Forelimb muscle (tissue), 1 donor: ENCODE results near the gene WDR5. TPM values are rescaled to one million over a fixed set of nuclear protein-coding genes. Genes with fewer than 3 reads are reported as not detected.

Experiments
- DNase-seq: peaks from one replicate; pipeline ENCODE4 v3.0.0-alpha.2; 2013; ENCODE audit warnings: low read depth
- polyA plus RNA-seq: library from polyadenylated mRNA; unstranded; fragments of 120-200 nt; gene quantifications from one replicate; pipeline ENCODE4 v1.2.1, GENCODE V29; 2013; ENCODE audit not compliant: insufficient read length

The WDR5 gene
- polyA plus RNA-seq, 1 donor, result 45.9 TPM

DNA sequence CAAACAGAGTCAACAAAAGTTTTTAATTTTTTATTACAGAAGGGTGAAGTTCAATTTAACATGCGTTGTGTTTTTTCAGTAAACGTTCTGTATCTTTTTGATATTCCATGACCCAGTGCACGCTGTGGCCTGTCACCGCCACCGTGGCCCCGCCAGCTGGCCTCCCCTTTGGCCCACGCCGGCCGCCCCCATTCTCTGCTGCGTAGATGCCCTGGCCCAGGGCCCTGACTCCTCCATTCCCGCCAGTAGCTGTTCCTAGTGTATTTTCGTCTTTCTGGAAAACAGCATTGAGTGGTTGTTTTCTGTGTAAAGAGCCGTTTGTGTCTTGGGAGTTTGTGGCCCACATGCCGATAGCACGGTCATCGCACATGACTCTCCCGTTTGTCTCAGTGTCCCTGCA is 22.4 kb downstream of the WDR5 start:
- DNase-seq, result no peak

DNA sequence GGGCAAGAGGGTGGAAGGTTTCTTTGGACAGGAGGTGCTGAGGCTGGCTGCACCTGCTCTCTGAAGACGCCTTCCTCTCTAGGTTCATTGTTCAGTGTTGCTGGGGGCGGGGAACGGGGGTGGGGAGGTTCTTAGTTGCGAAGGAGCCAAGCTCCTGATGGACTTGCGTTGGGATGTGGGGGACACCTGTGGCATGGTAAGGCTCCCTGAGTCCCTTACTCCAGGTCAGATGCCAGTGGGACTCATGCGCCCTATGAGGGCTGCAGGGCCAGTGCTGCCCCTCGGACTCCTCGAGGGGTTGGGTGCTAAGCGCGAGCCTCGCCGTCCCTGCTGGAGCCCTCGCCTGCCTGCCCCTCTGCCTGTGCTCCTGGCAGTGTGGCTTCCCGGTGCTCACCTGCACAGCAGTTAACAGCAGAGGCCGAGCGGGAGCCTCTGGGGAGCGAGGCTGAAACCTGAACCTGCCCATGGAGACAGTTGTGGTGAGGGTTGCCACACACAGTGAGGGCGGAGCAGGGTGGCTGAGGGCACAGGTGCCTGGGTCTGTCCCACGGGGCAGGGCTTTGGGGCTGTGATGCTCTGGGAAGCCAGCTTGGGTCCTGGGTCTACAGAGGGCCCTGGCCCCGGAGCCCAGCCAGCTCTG is 23.0 kb downstream of the WDR5 start:
- no peak for DNase-seq

DNA sequence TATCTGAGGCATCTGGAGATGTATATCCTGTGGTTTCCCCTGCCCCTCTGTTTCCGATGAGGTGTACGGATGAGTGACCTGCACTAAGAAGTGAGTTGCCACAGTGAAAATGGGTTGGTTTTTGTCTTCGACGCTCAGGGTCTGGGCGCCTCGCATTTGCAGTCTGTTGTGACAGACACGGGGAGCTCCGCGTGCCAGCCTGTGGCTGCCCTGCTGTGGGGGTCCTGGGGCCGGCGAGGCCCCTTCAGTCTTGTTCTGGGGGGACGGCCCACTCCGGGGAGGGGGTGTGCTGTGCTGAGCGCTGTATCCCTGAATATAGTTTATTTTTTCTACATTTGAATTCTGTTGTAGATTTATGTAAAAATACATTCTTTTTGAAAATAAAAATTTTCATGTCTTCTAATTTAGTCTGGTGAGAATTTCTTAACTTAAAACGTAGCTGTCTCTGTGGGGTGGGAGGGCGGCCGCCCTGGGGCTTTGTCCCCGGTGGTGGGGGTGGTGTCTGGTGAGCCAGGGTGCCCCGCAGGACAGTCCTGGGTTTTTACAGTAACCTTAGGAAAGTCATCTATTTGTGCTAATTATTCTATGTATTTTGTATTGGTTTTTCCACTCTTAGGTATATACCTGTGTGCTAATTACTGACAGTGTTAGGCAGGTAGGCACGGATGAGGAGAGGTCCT is 23.8 kb downstream of the WDR5 start:
- no peak for DNase-seq

DNA sequence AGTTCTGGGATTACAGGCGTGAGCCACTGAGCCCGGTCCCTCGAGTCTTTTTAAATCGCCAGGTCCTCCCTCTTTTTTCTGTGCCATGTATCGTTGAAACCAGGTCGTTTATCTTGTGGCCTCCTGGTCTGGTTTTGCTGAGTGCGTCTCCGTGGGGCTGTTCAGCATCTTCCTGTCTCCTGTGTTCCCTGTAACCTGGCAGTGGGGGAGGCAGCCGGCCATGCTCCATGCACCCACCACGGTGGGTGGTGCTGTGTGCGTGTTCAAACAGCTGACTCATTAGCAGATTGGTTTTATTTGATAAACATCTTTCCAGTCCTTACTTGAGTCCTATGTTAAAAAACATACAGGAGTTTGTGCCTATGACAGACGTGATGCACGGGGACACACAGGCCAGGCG is 25.8 kb downstream of the WDR5 start:
- DNase-seq, result no peak

DNA sequence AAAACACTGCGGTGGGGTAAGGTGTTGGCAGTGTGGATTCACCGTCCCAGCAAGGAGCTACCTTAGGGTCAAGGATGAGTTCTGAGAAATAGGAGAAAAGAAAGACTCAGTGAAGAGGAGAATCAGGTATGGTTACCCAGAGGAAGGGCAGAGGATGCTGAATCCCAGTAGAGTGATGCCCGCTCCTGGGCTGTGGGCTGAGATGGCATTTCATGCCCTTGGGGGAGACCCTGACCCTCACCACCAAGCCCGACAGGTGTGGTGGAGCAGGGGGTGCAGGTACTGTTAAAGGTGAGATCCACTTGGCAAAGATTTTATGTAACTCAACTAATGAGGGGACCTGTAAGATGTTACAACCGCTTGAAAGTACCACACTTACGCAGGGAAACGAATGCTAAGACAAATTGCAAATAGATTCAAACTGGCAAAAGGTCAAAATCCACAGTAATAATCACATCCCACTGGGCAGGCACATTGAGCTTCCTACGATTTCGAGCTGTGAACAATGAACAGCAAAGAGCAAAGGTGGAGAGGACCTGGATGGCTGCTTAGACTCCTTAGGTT is 26.4 kb downstream of the WDR5 start:
- no peak for DNase-seq

DNA sequence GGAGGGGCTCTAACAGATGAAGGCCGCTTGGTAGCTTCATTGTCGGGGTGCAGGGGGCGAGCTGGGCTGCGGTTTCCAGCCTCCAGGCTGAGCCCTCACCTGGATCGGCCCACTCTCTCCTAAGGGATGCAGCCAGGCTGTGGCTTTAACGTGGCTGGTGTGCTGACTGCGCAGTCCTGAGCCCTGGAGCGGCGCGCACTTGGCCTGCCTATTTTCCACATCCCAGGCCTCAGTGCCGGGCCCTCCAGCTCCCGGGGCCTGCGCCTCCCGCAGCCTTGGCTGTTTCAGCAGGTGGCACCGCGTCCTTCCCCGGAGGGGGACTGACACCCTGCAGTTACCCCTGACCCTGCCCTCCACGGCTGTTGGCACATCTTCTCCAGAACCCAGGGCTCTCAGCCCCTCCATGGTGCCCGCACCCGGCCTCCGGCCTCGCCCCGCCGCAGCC is 27.1 kb downstream of the WDR5 start:
- no peak for DNase-seq

DNA sequence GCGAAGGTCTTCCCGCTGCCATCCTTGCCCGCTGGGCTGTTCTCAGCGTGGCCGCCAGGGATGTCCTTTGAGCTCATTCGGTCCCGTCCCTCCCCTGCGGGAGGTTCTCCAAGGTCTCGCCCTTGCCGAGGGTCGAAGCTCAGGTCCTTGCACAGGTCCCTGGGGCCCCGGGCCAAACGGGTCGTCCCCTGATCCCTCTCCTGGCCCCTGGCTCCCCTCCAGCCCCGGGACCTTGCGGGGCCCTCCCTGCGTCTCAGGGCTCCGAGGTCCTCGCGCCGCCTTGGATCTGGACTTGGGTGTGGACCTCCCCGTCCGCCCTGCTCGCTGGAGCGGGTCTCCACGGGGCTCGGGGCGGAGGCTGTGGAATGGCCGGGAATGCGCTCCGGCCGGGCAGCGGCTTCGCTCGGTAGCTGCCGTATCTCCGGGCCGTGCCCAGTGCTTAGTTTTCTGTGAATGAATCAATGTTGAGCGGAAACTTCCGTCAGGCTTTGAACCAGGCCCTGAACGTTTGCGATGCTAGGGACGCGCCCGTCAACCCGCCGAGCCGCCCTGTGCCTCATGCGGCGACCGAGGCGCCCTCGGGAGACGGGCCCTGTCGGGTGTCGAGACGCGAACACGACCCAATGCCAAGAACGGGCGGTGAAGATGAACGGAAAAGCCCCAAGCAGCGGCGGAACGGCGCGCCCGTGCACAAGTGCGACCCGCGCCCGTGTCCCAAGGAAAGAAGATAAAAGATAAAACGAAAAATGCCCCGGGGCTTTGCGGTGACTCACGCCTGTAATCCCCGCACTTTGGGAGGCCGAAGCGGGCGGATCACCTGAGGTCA is 27.7 kb downstream of the WDR5 start:
- DNase-seq, result no peak

DNA sequence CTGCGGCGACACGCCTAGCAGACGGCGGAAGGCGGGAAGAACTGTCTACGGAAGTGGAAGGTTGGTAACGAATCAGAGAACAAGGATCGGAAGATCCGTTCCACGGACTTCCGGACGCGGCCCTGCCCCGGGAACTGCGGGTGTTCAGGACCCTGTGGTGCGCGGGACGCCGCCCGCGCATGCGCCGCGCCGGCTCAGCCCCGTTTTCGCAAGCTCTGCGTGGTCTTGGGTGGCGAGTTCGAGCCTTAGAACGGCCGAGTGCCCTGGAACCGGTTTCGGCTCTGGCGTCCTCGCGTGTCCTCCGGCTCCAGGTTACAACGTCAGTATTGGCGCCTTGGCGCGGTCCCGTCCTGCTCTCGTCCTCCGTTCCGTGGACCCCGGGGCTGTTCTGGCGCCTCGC is 29.0 kb downstream of the WDR5 start:
- no peak for DNase-seq

DNA sequence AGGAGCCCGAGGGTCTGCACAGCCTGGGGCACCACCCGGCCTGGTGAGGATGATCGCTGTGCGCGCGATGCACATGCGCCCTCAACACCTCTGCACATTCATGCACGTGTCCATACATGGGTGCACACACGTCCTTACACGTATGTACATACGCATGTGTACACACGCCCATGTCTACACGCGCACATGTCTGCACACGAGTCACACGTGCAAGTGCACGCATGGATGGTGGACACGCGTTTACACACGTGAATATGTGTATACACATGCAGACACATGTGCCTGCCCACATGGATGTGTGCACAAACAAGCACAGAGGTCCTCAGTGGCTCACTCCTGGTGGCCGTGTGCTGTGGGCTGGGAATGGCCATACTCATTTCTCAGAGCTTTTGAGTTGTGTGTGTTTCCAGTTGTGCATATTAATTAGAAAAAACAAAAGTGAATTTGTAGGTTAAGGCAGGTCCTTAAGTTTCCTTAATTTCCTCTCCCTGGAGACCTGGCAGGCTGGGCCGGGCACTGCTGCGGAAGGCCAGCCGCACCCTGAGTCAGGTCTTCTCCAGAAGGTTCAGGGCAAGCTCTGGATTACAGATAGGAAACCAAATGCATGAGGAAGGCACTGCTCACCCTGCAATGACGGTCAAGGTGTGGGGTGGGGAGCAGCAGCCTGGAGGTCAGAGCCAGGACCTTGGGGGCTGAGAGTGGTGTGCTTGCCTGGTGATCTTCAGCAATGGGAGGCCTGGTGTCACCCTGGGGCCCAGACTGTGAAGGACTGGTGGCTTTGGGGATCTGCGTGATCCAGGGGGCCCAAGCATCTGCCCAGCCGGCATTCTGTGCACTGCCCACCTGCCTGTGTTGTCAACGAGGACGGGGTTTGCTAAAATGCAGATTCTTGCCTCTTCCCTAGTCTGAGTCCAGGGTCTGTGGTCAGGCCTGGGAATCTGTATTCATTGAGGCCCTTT is 29.8 kb downstream of the WDR5 start:
- no peak for DNase-seq

DNA sequence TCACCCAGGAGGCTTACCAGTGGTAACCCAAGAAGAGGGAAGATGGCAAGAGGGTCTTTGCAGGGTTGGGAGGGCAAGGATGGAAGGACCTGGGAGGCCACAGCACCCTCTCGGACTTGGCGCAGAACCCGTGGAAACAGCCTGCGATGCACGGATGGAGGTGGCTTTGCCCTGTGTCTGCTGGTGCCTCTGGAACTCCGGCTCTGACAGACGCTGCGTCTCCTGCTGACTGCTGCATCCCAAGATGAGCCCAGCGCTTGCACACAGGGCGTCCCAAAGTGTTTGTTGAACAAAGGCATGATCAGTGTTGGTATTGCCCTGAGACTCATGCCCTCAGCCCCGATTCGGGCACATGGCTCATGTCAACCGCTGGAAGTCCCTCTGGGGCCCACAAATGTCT is 30.5 kb downstream of the WDR5 start:
- DNase-seq, result no peak

DNA sequence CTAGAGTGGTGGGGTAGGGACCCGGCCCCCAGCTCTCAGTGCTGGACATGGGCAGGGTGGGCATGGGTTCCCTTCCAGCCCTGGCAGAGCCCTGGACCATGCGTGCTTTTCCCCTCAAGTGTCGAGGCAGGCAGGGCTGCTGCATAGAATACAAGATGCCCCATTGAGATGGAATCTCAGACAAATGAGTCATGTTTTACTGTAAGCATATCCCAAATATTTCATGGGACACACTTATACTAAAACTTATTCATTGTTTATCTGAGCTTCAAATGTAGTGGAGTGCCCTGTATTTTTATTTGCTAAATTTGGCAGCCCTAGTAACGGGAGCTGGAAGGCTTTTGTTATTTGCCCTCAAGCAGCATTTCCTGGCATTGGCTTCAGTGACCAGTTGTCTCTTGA is 31.6 kb downstream of the WDR5 start:
- DNase-seq, result no peak

DNA sequence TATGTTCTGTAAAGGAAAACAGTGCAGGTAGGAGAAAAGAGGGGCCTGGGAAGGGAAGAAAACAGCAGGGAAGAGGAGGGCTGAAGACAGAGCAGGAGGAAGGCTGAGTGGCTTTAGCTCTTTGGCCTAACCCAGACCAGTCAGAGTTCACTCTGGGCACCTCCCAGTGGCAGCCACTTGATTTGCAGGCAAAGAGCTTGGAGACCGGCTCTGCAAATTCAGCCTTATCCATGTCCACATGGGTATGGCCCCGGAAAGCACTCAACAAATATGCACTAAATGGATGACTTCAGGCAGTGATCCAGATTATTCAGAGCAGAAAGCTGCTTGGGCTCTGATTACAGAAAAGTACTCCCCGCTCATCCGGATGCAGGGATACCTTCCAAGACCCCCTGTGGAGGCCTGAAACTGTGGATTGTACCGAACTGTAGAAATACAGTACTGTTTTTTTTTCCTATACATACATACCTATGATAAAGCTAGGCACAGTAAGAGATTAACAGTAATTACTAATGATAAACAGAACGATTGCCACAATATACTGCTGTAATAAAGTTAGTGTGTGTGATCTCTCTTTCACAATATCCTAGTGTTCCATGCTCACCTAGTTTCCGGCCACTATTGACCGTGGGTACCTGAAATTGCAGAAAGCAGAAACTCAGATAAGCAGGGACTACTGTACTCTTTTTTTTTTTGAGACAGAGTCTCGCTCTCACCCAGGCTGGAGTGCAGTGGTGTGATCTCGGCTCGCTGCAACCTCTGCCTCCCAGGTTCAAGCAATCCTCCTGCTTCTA is 33.1 kb downstream of the WDR5 start:
- DNase-seq, result no peak

DNA sequence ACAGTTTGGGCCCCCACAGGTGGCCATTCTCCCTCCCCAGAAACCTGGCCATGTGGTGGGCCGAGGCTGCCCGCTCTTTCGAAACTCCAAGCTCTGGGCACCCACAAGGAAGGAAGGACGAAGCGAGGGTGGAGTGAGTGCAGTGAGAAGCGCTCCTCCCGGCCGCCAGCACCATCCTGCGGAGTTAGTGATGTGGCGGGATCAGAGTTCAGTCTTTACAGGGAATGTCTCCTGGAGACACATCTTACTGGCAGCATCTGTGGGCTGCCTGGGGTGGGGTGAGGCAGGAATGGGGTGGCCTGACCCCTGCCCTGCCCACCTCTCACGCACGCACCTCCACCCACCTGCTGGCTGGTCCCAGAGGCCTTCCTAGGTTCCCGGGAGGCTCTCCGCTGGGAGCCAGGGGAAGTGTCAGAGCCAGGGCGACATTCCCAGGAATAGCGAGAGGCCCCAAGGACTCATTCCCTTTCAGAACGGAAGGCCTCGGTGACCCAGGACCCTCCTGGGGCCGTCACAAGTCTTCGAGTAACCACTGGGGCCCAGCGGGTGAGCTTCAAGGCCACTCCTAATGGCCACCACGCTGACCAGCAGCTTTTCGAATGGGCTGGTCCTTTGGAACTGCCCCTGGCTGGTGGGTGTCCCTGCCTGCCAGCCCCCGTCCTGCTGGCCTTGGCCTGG is 34.0 kb downstream of the WDR5 start:
- DNase-seq, result no peak

DNA sequence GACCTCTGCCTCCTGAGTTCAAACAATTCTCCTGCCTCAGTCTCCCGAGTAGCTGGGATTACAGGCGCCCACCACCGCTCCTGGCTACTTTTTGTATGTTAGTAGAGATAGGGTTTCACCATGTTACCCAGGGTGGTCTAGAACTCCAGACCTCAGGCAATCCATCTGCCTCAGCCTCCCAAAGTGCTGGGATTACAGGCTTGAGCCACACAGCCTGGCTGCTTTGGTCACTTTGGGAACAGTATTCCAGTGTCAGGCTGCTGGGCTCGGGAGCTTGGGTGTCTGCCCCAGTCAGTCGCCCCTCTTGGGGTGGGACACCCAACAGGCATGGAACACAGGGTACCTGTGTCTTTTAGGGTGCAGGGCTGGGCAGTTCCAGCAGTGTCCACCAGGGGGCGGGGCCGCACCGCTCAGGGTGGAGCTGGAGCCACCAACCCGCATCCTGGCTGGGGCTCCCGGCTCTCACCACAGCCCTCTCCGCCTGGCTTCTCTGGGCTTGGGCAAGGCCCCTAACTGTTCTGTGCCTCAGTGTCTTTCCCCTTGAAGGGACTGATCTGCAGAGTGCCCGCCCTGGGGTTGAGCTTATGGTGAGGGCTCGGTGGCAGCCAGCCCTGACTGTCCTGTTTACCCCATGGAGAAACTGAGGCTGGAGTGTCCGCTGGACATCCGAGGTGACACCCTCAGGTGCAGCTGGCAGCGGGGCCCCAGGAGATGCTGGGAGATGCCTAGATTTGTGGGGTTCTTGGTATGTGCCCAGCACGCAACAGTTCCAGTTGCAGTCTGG is 34.8 kb downstream of the WDR5 start:
- DNase-seq, result no peak

DNA sequence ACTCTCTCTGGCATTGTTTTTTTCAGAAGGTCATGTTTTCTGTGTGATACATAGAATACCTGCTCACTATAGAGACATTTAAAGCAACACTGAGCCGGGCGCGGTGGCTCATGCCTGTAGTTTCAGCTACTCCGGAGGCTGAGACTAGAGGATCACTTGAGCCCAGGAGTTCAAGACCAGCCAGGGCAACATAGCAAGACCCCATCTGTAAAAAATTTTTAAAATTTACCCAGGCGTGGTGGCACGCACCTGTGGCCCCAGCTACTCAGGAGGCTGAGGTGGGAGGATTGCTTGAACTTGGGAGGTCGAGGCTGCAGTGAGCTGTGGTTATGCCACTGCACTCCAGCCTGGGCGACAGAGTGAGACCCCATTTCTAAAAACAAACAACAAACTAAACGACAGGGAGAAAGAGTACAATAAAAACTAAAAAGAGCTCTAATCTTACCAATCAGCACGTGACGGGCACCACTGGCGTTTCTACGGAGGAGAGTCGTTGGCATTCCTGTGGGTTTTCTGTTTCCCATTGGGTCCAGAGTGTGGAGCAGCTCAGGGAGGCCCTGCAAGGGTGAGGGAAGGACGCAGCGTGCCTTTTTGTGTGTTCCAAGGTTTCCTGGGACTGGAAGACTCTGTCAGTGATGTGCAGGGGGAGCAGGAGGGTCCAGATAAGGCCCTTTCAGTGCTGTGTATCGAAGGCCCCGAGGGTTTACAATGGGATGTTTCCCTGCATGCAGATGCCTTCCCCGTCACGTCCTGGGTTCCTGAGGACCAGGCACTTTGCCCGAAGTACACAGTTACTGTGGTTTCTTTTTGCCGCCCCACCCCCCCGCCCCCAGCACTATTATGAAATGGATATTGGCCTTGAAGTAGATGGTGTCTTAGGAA is 35.7 kb downstream of the WDR5 start:
- no peak for DNase-seq

DNA sequence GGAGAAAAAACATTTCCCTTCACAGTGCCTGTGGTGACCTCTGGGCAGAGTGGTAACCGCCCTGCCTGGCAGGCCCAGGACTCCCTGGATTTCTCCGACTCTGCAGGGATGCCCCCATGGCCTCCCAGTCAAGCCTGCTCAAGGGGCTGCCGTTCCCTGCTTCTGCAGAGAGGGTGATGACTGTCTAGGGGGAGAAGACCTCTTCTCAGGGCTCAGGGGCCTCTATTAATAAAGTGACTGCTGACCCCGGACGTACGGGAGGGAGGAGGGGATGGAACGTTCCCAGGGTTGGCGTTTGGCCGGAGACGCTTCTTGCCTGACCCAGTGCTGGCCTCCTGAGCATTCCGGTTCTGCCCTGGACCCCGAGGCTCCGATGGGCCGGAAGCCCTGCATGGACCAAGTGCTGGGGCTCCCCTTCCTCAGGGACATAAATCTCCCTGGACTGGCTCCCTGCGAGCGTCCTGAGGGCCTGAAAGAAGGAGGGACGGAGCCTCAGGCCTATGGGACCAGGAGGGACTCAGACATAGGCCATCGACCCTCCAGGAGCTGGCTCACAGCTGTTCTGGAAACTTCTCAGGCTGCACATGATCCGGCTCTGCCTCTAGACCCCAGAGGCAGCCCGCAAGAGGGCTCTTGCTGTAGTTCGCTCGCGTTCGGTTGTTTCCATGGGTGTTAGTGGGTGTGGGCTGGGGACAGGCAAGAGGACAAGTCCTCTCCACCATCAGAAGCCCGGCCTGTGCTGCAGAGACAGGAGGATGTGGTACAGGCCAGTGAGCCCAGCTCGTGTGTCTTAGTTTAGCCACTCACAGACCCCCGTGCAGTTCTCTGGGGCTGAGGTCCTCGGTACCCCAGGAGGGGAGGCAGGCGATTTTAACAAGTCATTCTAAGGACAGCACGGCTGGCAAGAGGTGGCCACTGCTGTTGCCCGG is 36.6 kb downstream of the WDR5 start:
- no peak for DNase-seq
